Panc1 (cell line): Measurements from ENCODE around the gene KRTCAP3. TPM values are rescaled to one million over a fixed set of nuclear protein-coding genes. Genes with fewer than 3 reads are reported as not detected.
A peak's percentile ranks its signal among the peaks of the same experiment; 100 is the strongest.

ENCODE experiments used
- ATAC-seq: fragments of 200-7000 bp; cut with Tn5 transposase; 2 replicates; pipeline ENCODE4 v1.9.1; 2020; ENCODE audit warnings: mild to moderate bottlenecking, moderate library complexity
- Bru-seq: library from RNA; stranded (reverse); fragments of 400-500 nt; gene quantifications from one replicate; lab custom pipeline; 2021; lab: Mats Ljungman, UMichigan
- BruChase-seq, 2 experiments: library from RNA; stranded (reverse); fragments of 400-500 nt; gene quantifications; one replicate each; lab custom pipeline; 2021; lab: Mats Ljungman, UMichigan
- BruUV-seq: library from RNA; stranded (reverse); fragments of 400-500 nt; replicated peaks from 2 replicates; lab custom pipeline; 2021; lab: Mats Ljungman, UMichigan
- CTCF ChIA-PET: fragments of 300-600 bp; sonication (Branson Sonifier 250); formaldehyde crosslinking; loops from one replicate; lab custom pipeline; 2022; ENCODE audit warnings: antibody characterized with exemption; lab: Charles Lee
- POLR2A ChIA-PET: fragments of 300-600 bp; sonication (Branson Sonifier 250); formaldehyde crosslinking; loops from one replicate; lab custom pipeline; 2022; ENCODE audit warnings: antibody characterized with exemption; lab: Charles Lee
- DNase-seq: peaks from one replicate; pipeline ENCODE4 v3.0.0-alpha.2; 2010; ENCODE audit warnings: low read depth, low spot score
- H3K27ac ChIP-seq: 2 replicates; pipeline ENCODE4 v1.5.1; 2011; ENCODE audit warnings: mild to moderate bottlenecking, low read length, inconsistent platforms
- H3K27me3 ChIP-seq: fragments of 200-500 bp; sonication (Bioruptor generic); 2 replicates; pipeline ENCODE4 v1.6.0; 2014; ENCODE audit warnings: low read length, inconsistent platforms; ENCODE audit not compliant: control insufficient read depth, insufficient read depth
- H3K36me3 ChIP-seq: fragments of 200-500 bp; sonication (Bioruptor generic); 2 replicates; pipeline ENCODE4 v1.5.1; 2014; ENCODE audit warnings: inconsistent platforms, mild to moderate bottlenecking, low read length, moderate library complexity; ENCODE audit not compliant: control insufficient read depth, insufficient read depth
- H3K4me1 ChIP-seq: 2 replicates; pipeline ENCODE4 v1.5.1; 2011; ENCODE audit warnings: inconsistent platforms, mild to moderate bottlenecking, low read length, moderate library complexity; ENCODE audit not compliant: control insufficient read depth, insufficient read depth
- H3K4me3 ChIP-seq, 2 experiments: 2 replicates each; pipeline ENCODE4 v1.5.1; 2011 to 2012; ENCODE audit warnings: low read depth in 2 of 2, low read length in 2 of 2, mild to moderate bottlenecking in 2 of 2, inconsistent platforms in 1 of 2, moderate library complexity in 1 of 2
- H3K9me3 ChIP-seq: fragments of 200-500 bp; sonication (Bioruptor generic); 2 replicates; pipeline ENCODE4 v1.5.1; 2014; ENCODE audit warnings: low read depth, mild to moderate bottlenecking, inconsistent platforms, low read length, moderate library complexity; ENCODE audit not compliant: control insufficient read depth, insufficient read depth
- CTCF ChIP-seq: fragments of 450-650 bp; IDR thresholded peaks from 2 replicates; pipeline ENCODE4 v1.5.1; 2017; ENCODE audit warnings: mild to moderate bottlenecking
- POLR2AphosphoS5 ChIP-seq: IDR thresholded peaks from 2 replicates; pipeline ENCODE4 v1.6.1; 2012; ENCODE audit warnings: mild to moderate bottlenecking, low read depth, low read length, moderate library complexity
- REST ChIP-seq, 2 experiments: IDR thresholded peaks; 2 replicates each; pipeline ENCODE4 v1.6.1; 2011 to 2012; ENCODE audit warnings: low read depth in 2 of 2, control low read depth in 1 of 2, low read length in 1 of 2, mild to moderate bottlenecking in 1 of 2, moderate library complexity in 1 of 2; ENCODE audit not compliant: insufficient read depth in 1 of 2
- SIN3A ChIP-seq: IDR thresholded peaks from 2 replicates; pipeline ENCODE4 v1.6.1; 2012; ENCODE audit warnings: low read depth, mild to moderate bottlenecking, low read length, moderate library complexity, borderline replicate concordance; ENCODE audit not compliant: insufficient read depth
- TCF7L2 ChIP-seq: IDR thresholded peaks from 2 replicates; pipeline ENCODE4 v1.6.1; 2011; ENCODE audit warnings: mild to moderate bottlenecking, low read depth, low read length, inconsistent platforms
- in situ Hi-C: cut with HindIII; loops from 2 replicates; pipeline ENCODE4 v1.10.0; 2016; ENCODE audit warnings: low sequenced_read_pairs, low pct_unique_long_range_greater_than_20kb
- intact Hi-C: fragments of 100-400 bp; cut with micrococcal nuclease; formaldehyde crosslinking; loops from one replicate; pipeline ENCODE4 v1.10.0; 2022; ENCODE audit not compliant: unreplicated experiment
- long read RNA-seq: library from polyadenylated mRNA; unstranded; transcript quantifications from one replicate; pipeline ENCODE4 v2.0.0, GENCODE V29; 2021; ENCODE audit not compliant: unreplicated experiment
- polyA plus RNA-seq: library from polyadenylated mRNA; unstranded; fragments of >200 nt; gene quantifications from one replicate; pipeline ENCODE4 v1.2.1, GENCODE V29; 2012; ENCODE audit warnings: missing spikeins; ENCODE audit not compliant: insufficient read length
- total RNA-seq: library from RNA; stranded (reverse); gene quantifications from one replicate; pipeline ENCODE4 v1.2.1, GENCODE V29; 2021; ENCODE audit not compliant: unreplicated experiment

The KRTCAP3 gene
- total RNA-seq (1.9 TPM), Bru-seq, nascent RNA (percentile 44 among the genes with signal in this experiment), BruChase-seq, experiment 1, labeled RNA remaining after a 2-hour chase (percentile 50 among the genes with signal in this experiment), BruChase-seq, experiment 2, labeled RNA remaining after a 6-hour chase (percentile 38 among the genes with signal in this experiment)
- 1.9 TPM for polyA plus RNA-seq
- long read RNA-seq, partial matches to known transcripts: 1 of 2 reads
- long read RNA-seq, other reads (novel, unspliced or antisense): 1 of 2 reads

- H3K4me3 ChIP-seq: no peak within 1 kb of the TSS
- in situ Hi-C loops: no loop called here
- no peaks in the 10 kb centered on the region for H3K27me3 ChIP-seq
- no peak for DNase-seq
- no peak within 1 kb of the TSS for H3K27ac ChIP-seq
- CTCF ChIA-PET: no interaction called here
- no peaks in the 10 kb centered on the region for H3K4me1 ChIP-seq
- 0 out of 2 replicates have a peak, but pooled peaks have one; percentile 15 for ATAC-seq
- BruUV-seq: no TSS peak
- POLR2A ChIA-PET: interaction anchor here (0.6 kb wide), 1 partner anchor 35 kb away, joined by 3 read pairs; no protein-coding TSS in a partner anchor
- H3K36me3 ChIP-seq: peaks cover 6% of the 10 kb centered on the region
- TF ChIP-seq TCF7L2: no peak
- TF ChIP-seq REST (IDR thresholded peaks at IDR 0.05; ENCODE audit: insufficient read depth in 1 of 2, low read depth in 2 of 2, low read length in 1 of 2): no peak
- TF ChIP-seq POLR2AphosphoS5: 0 out of 2 replicates have a peak, but pooled peaks have one; percentile 31
- TF ChIP-seq CTCF: no peak
- intact Hi-C loops: no loop called here
- no peaks in the 10 kb centered on the region for H3K9me3 ChIP-seq
These were observed at the start of gene KRTCAP3 for GRCh38 chr2:27441958-27442919. TSS of gene KRTCAP3 (plus strand) at chr2:27442381. CDS start at chr2:27442413, 32 bp downstream.

GRCh38 chr2:27393225-27393624 lies 49.0 kb upstream of the KRTCAP3 start:
- BruUV-seq: no TSS peak

More at GRCh38 chr2:27393225-27393624, 49.0 kb upstream of the KRTCAP3 start:
- H3K4me1 ChIP-seq: no peaks in the 10 kb centered on the region
- intact Hi-C loops: no loop called here
- H3K27ac ChIP-seq: no peak overlapping the region
- ChIA-PET POLR2A (no interaction called here), CTCF (no interaction called here)
- no peaks in the 10 kb centered on the region for H3K36me3 ChIP-seq
- no peak for ATAC-seq
- DNase-seq: no peak
- no peaks in the 10 kb centered on the region for H3K9me3 ChIP-seq
- no peak for TF ChIP-seq CTCF
- no peak for TF ChIP-seq TCF7L2
- no peak for TF ChIP-seq POLR2AphosphoS5
- TF ChIP-seq SIN3A: no peak
- no peak for TF ChIP-seq REST (IDR thresholded peaks at IDR 0.05; ENCODE audit: insufficient read depth in 1 of 2, low read depth in 2 of 2, low read length in 1 of 2)
- in situ Hi-C loops: no loop called here
- H3K27me3 ChIP-seq: no peaks in the 10 kb centered on the region
- no peak overlapping the region for H3K4me3 ChIP-seq
